ENCODE results near the gene THAP2.
"Not testable (repeated sequence)": the region's sequence is repeated elsewhere in the genome, so short reads cannot be mapped to it uniquely, and the experiment has no call there.

The THAP2 gene

GRCh38 chr12:71694099-71694820 lies 30.2 kb downstream of the THAP2 start:
- TF ChIP-seq, protein P1, sequence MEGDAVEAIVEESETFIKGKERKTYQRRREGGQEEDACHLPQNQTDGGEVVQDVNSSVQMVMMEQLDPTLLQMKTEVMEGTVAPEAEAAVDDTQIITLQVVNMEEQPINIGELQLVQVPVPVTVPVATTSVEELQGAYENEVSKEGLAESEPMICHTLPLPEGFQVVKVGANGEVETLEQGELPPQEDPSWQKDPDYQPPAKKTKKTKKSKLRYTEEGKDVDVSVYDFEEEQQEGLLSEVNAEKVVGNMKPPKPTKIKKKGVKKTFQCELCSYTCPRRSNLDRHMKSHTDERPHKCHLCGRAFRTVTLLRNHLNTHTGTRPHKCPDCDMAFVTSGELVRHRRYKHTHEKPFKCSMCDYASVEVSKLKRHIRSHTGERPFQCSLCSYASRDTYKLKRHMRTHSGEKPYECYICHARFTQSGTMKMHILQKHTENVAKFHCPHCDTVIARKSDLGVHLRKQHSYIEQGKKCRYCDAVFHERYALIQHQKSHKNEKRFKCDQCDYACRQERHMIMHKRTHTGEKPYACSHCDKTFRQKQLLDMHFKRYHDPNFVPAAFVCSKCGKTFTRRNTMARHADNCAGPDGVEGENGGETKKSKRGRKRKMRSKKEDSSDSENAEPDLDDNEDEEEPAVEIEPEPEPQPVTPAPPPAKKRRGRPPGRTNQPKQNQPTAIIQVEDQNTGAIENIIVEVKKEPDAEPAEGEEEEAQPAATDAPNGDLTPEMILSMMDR (conservative IDR thresholded peaks at IDR 0.05; ENCODE audit: low read depth, low read length) = no peak
- H3K4me3 ChIP-seq (ENCODE audit: low read depth, low read length) = no peak overlapping the region
- DNase-seq (ENCODE audit: low read depth) = no peak

DNA sequence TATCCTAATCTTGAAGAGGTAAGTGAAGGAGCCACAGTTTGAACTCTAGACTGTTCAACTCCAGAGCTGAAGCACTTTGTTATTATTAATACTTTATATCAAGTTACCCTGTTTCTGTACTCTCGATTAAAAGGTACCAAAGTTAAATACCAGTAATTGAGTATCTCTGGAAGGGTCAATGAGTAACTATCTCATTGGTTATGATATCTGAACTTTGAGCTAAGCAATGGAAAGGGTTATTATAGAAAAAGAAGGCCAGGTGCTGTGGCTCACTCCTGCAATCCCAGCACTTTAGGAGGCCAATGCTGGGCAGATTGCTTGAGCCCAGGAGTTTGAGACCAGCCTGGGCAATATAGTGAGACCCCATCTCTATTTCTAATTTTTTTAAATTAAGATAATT lies 31.7 kb downstream of the THAP2 start:
- no peak overlapping the region for H3K4me3 ChIP-seq (ENCODE audit: low read depth, low read length)
- TF ChIP-seq, protein P1 (conservative IDR thresholded peaks at IDR 0.05; ENCODE audit: low read depth, low read length) = no peak
- DNase-seq (ENCODE audit: low read depth) = no peak

DNA sequence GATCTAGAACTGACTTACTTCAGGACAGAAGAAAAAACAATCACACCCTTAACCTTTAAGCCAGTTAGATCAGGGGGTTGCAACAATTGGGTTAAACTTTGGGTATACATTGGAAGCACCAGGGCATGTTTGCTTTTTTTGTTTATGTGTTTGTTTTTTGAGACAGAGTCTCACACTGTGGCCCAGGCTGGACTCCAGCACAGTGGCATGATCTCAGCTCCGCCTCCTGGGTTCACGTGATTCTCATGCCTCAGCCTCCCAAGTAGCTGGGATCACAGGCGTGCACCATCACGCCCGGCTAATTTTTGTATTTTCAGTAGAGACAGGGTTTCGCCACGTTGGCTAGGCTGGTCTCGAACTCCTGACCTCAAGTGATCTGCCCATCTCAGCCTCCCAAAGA lies 38.1 kb downstream of the THAP2 start:
- not testable (repeated sequence) for H3K4me3 ChIP-seq (ENCODE audit: low read depth, low read length)

DNA sequence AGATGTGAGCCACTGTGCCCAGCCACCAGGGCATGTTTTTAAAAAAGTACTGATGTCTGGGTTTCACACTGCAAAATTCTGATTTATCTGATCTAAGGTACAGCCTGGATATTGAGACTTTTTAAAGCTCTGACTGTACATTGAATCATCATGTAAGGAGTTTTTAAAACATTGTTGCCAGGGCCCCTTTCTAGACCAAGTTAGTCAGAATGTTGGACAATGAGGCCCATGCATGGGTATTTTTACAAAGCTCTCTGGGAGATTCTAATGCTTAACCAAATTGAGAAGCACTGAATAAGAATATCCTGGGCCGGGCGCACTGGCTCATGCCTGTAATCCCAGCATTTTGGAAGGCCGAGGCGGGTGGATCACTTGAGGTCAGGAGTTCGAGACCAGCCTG lies 38.5 kb downstream of the THAP2 start:
- TF ChIP-seq, protein P1 (conservative IDR thresholded peaks at IDR 0.05; ENCODE audit: low read depth, low read length) = no peak
- no peak for DNase-seq (ENCODE audit: low read depth)
- no peak overlapping the region for H3K4me3 ChIP-seq (ENCODE audit: low read depth, low read length)

More for the DNA sequence above, 38.1 kb downstream of the THAP2 start:
- not testable (repeated sequence) for DNase-seq (ENCODE audit: low read depth)

GRCh38 chr12:71703206-71703605 lies 39.1 kb downstream of the THAP2 start:
- no peak overlapping the region for H3K4me3 ChIP-seq (ENCODE audit: low read depth, low read length)
- TF ChIP-seq, protein P1 (conservative IDR thresholded peaks at IDR 0.05; ENCODE audit: low read depth, low read length) = no peak
- DNase-seq (ENCODE audit: low read depth) = no peak

DNA sequence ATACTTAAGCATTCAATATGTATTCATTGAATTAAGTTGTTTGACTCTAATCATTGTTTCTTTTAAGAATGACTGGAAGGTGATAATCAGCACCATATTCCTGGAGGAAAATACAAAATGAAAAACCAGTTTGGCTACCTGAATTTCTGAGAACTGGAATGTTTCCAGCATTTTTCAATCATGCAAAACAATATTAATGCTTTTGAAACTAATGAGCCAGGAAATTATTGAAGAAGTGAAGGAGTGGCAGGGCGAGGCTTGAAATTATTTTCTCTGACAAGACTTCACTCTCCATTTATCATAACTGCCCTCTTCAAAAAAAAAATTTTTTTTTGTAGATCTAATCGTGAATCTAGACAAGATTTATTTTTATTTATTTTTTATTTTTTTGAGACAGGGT lies 40.8 kb downstream of the THAP2 start:
- H3K4me3 ChIP-seq (ENCODE audit: low read depth, low read length) = no peak overlapping the region
- TF ChIP-seq, protein P1 (conservative IDR thresholded peaks at IDR 0.05; ENCODE audit: low read depth, low read length) = no peak
- DNase-seq (ENCODE audit: low read depth) = no peak

DNA sequence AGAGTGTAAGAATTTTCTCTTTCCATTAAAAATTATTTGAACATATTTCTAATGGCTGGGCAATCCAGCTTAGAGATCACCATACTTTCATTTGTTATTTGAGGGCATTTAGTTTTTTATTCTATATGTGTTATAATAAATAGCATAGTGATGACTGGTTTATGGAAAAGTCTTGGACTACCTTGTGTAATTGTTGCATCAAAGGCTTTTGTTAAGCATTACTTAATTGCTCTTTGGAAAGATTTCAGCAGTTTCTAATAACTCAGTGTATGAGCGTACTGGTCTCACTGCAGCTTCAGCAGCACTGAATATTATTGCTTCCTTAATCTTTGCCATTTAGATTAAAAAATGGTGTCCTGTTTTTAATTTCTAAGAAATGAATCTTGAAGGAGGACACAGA lies 44.6 kb downstream of the THAP2 start:
- no peak for DNase-seq (ENCODE audit: low read depth)
- TF ChIP-seq, protein P1 (conservative IDR thresholded peaks at IDR 0.05; ENCODE audit: low read depth, low read length) = no peak
- no peak overlapping the region for H3K4me3 ChIP-seq (ENCODE audit: low read depth, low read length)
